Liver (tissue), 3 donors: ENCODE results near the gene TTC28.

ENCODE experiments used
- TF ChIP-seq, protein P1 (sequence below): IDR thresholded peaks from 2 replicates; pipeline ENCODE4 v1.6.1; 2016; ENCODE audit warnings: antibody characterized with exemption
- TF ChIP-seq, protein P2 (sequence below): fragments of 150-350 bp; IDR thresholded peaks from 2 replicates; pipeline ENCODE4 v1.5.1; 2017; ENCODE audit warnings: improper control_type of control experiment, low read depth, low read length; ENCODE audit not compliant: missing input control
- TF ChIP-seq, protein P3 (sequence below): IDR thresholded peaks from 2 replicates; pipeline ENCODE4 v1.6.1; 2016; ENCODE audit warnings: antibody characterized with exemption
- donor health status: healthy.
- donor health status: healthy.

DNA sequence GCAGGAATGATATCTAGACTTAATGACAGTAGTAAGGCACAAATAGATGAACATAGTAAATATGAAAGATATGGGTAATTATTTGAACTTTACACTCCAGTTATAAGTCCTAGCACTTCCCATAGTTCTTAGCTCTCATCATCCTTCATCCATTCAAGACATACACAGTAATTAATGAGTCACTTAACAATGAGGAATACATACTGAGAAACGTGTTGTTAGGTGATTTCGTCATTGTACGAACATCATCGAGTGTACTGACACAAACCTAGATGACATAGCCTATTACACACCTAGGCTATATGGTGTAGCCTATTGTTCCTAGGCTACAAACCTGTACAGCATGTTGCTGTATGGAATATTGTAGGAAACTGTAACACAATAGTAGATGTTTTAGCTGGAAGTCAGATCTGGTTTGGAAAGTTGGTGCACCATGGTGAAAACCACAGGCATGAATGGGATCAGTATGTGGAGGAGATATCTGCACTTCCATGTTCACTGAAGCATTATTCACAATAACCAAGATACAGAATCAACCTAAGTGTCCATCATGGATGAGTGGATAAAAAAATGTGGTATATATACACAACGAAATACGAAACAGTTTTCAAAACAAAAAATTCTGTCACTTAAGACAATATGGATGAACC, 530.7 kb downstream of the TTC28 start:
- TF ChIP-seq, protein P1, sequence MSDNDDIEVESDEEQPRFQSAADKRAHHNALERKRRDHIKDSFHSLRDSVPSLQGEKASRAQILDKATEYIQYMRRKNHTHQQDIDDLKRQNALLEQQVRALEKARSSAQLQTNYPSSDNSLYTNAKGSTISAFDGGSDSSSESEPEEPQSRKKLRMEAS: no peak
- TF ChIP-seq, protein P2, sequence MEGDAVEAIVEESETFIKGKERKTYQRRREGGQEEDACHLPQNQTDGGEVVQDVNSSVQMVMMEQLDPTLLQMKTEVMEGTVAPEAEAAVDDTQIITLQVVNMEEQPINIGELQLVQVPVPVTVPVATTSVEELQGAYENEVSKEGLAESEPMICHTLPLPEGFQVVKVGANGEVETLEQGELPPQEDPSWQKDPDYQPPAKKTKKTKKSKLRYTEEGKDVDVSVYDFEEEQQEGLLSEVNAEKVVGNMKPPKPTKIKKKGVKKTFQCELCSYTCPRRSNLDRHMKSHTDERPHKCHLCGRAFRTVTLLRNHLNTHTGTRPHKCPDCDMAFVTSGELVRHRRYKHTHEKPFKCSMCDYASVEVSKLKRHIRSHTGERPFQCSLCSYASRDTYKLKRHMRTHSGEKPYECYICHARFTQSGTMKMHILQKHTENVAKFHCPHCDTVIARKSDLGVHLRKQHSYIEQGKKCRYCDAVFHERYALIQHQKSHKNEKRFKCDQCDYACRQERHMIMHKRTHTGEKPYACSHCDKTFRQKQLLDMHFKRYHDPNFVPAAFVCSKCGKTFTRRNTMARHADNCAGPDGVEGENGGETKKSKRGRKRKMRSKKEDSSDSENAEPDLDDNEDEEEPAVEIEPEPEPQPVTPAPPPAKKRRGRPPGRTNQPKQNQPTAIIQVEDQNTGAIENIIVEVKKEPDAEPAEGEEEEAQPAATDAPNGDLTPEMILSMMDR: no peak
- TF ChIP-seq, protein P3, sequence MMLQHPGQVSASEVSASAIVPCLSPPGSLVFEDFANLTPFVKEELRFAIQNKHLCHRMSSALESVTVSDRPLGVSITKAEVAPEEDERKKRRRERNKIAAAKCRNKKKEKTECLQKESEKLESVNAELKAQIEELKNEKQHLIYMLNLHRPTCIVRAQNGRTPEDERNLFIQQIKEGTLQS: no peak
